Measurements from ENCODE around the gene ELOVL1. TPM values are rescaled to one million over a fixed set of nuclear protein-coding genes. Genes with fewer than 3 reads are reported as not detected.

Gene ELOVL1
- total and polyA plus RNA-seq, 8 donors, result 64.9 to 144 (median 80.8) TPM

DNA sequence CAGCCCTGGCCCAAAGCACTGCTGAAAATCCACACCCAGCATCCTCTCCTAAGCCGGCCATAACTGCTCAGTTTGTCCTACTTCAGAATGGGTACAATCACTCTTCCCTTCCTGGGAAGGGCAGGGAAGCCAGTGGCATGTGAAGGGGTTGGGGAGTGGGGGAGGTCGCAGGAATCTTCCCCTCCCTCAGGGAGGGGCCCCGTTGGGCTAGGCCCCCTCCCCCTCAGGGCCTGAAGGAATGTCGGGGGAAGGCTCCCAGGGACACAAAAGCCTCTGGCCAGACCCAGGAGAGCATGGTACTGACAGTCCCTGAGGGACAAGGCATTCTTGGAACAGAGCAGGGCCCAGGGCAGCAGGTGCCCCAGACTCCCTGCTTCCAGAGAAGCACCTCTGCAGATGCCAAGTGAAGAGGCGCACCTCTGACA lies 1.2 kb downstream of the ELOVL1 start:
- TF ChIP-seq, protein P1, sequence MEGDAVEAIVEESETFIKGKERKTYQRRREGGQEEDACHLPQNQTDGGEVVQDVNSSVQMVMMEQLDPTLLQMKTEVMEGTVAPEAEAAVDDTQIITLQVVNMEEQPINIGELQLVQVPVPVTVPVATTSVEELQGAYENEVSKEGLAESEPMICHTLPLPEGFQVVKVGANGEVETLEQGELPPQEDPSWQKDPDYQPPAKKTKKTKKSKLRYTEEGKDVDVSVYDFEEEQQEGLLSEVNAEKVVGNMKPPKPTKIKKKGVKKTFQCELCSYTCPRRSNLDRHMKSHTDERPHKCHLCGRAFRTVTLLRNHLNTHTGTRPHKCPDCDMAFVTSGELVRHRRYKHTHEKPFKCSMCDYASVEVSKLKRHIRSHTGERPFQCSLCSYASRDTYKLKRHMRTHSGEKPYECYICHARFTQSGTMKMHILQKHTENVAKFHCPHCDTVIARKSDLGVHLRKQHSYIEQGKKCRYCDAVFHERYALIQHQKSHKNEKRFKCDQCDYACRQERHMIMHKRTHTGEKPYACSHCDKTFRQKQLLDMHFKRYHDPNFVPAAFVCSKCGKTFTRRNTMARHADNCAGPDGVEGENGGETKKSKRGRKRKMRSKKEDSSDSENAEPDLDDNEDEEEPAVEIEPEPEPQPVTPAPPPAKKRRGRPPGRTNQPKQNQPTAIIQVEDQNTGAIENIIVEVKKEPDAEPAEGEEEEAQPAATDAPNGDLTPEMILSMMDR (IDR thresholded peaks at IDR 0.05), result no peak

GRCh38 chr1:43366179-43366578 lies 1.6 kb downstream of the ELOVL1 start:
- H3K27me3 ChIP-seq, result no peaks in the 10 kb centered on the region
- H3K9me3 ChIP-seq, result no peaks in the 10 kb centered on the region
- H3K36me3 ChIP-seq, result peaks cover 6 to 46% of the 10 kb centered on the region in 2 donors
- H3K4me1 ChIP-seq, result peaks cover 20 to 60% of the 10 kb centered on the region in 2 donors
- peak overlapping the region in 1 of 2 donors; percentile 94 for H3K4me3 ChIP-seq
- intact Hi-C loops (cut with DNase I), result no loop called here
- TF ChIP-seq, protein P1 (IDR thresholded peaks at IDR 0.05), result no peak
- H3K27ac ChIP-seq, result peak overlapping the region; percentile 90 to 97
- DNase-seq (peak in 3 of 4 donors; percentile 61 to 89 (median 78)), ATAC-seq (peak; percentile 57)

More for the DNA sequence above, 1.2 kb downstream of the ELOVL1 start:
- ATAC-seq, result peak; percentile 0
- DNase-seq, result no peak
- peaks cover 6 to 42% of the 10 kb centered on the region in 2 donors for H3K36me3 ChIP-seq
- H3K4me3 ChIP-seq, result peak overlapping the region; percentile 88 to 94
- peaks cover 20 to 64% of the 10 kb centered on the region in 2 donors for H3K4me1 ChIP-seq
- intact Hi-C loops (cut with DNase I), result no loop called here
- H3K27me3 ChIP-seq, result no peaks in the 10 kb centered on the region
- peak overlapping the region; percentile 90 to 97 for H3K27ac ChIP-seq
- H3K9me3 ChIP-seq, result no peaks in the 10 kb centered on the region

- Histone ChIP-seq H3K9me3 (no peaks in the 10 kb centered on the region), H3K4me3 (peak overlapping the region in 1 of 2 donors; percentile 94), H3K27me3 (no peaks in the 10 kb centered on the region), H3K4me1 (peaks cover 20 to 65% of the 10 kb centered on the region in 2 donors), H3K27ac (peak overlapping the region; percentile 90 to 97), H3K36me3 (peaks cover 6 to 51% of the 10 kb centered on the region in 2 donors)
- intact Hi-C loops (cut with DNase I), result no loop called here
- TF ChIP-seq, protein P1 (IDR thresholded peaks at IDR 0.05), result no peak
- DNase-seq, result no peak
- no peak for ATAC-seq
These were observed 2.1 kb downstream of the ELOVL1 start for GRCh38 chr1:43365678-43366077.

DNA sequence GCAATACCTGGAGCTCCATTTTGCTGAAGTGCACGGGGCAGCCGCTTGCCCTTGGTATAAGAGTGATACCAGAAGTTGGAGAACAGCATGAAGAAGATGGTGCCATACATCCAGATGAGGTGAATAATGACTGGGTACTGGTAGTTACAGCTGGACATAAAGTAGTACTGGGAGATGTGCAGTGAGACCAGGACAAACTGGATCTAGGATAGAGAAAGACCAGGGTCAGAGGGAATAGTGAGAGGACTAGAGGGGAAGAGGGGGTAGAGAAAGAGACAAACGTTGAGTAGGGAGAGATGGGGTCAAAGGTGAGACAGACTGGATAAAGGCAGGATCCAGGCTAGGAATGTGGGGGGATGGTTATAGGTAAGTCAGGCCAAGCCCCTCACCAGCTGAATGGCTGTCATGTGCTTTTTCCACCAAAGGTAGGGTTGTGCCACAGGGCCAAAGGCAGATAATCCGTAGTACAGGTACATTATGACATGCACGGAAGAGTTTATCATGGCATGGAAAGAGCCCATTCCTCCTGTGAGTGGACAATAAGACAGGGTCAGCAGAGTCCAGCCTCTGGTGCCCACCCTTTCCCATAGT lies 3.8 kb downstream of the ELOVL1 start:
- TF ChIP-seq, protein P1 (IDR thresholded peaks at IDR 0.05), result no peak
- Histone ChIP-seq H3K36me3 (peaks cover 6 to 57% of the 10 kb centered on the region in 2 donors), H3K4me3 (no peak overlapping the region), H3K9me3 (no peaks in the 10 kb centered on the region), H3K4me1 (peaks cover 20 to 67% of the 10 kb centered on the region in 2 donors), H3K27ac (peak overlapping the region in 1 of 2 donors; percentile 23), H3K27me3 (no peaks in the 10 kb centered on the region)
- ATAC-seq (no peak), DNase-seq (no peak)
- intact Hi-C loops (cut with DNase I), result no loop called here

DNA sequence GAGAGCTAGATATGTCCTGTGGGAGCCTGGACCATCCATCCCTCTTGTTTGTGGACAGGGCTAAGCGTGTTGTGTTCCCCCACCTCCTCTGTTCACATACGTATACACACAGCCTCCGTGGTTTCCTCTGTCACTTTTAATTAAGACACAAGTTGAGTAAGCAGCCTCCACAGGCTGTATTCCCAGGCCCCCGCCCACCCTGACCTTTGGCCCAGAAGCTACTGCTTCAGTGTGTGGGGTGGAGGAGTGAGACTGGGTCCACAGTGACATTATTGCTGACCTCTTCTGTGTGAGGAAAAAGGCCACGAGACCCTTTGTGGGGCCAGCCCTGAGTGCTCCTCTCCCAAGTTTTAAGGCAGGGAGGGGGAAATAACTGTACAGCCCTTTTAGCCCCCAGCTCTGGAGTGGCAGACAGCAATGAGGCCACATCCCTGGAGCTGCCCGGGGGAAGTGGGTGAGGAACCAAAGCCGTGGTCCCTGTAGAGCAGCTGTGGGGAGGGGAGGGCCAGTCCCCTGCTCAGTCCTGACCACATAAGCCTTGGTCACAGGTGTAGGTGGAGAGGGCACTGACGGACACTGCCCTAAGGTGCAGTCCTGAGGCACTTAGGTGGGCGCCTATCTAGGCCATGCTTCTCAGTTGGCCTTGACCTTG lies 4.4 kb downstream of the ELOVL1 start:
- no peaks in the 10 kb centered on the region for H3K27me3 ChIP-seq
- H3K36me3 ChIP-seq, result peaks cover 6 to 57% of the 10 kb centered on the region in 2 donors
- ATAC-seq (no peak), DNase-seq (no peak)
- no peaks in the 10 kb centered on the region for H3K9me3 ChIP-seq
- TF ChIP-seq, protein P1 (IDR thresholded peaks at IDR 0.05), result no peak
- no peak overlapping the region for H3K4me3 ChIP-seq
- intact Hi-C loops (cut with DNase I), result no loop called here
- H3K4me1 ChIP-seq, result peaks cover 17 to 63% of the 10 kb centered on the region in 2 donors
- H3K27ac ChIP-seq, result peak overlapping the region in 1 of 2 donors; percentile 23
